PFSK-1 (cell line): Measurements from ENCODE around the gene SERPINB1.

ENCODE experiments used
- FOXP2 ChIP-seq: optimal IDR thresholded peaks from 2 replicates; pipeline ENCODE3; 2011; ENCODE audit warnings: borderline replicate concordance, control low read depth, inconsistent platforms; ENCODE audit not compliant: insufficient read depth; ENCODE audit errors: extremely low read length, extremely low read depth
- POLR2AphosphoS5 ChIP-seq: IDR thresholded peaks from 2 replicates; pipeline ENCODE4 v1.6.1; 2012; ENCODE audit warnings: low read depth, mild to moderate bottlenecking, control low read depth, low read length, moderate library complexity
- SIN3A ChIP-seq: IDR thresholded peaks from 2 replicates; pipeline ENCODE4 v1.6.1; 2012; ENCODE audit warnings: mild to moderate bottlenecking, low read length, moderate library complexity, borderline replicate concordance; ENCODE audit not compliant: insufficient read depth
- TAF1 ChIP-seq: IDR thresholded peaks from 2 replicates; pipeline ENCODE4 v1.6.1; 2012; ENCODE audit warnings: low read length, control low read depth, borderline replicate concordance; ENCODE audit not compliant: insufficient read depth
- TF ChIP-seq, protein P1 (sequence below), 2 experiments: IDR thresholded peaks; 2 replicates each; pipeline versions ENCODE4 v1.6.1 to v1.8.0; 2011 to 2012; ENCODE audit warnings: low read depth in 2 of 2, low read length in 2 of 2, control low read depth in 1 of 2, inconsistent platforms in 1 of 2, mild to moderate bottlenecking in 1 of 2, moderate library complexity in 1 of 2; ENCODE audit not compliant: insufficient read depth in 1 of 2

Gene SERPINB1

DNA sequence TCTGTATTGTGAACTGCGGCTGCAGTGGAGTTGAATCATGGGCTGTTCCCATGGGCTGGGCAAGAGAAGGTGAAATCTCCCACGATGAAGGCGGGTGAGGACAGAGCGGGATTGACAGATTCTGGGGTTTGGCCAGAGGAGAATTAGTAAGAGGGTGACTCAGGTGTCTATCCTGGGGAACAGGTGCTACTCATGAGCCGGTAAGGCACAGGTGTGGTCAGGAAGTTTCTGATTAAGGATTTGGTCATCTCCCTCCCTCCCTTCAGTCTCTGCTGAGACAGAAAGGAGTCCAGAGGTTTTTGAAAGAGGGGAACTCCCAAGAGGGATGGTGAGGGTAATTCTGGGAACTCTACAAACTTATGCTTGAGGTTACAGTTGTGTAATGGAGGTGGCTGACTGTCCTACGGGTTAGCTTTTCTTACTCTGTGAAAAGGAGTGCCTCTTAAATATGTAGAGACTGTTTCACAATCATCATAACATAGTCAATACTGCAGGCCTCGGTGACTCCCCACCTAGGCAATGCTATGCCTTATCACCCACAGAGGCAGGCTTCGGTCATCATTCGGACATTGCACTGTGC is 31.5 kb downstream of the SERPINB1 start:
- TF ChIP-seq SIN3A (no peak), TAF1 (no peak), POLR2AphosphoS5 (no peak), FOXP2 (no peak)
- TF ChIP-seq, protein P1, sequence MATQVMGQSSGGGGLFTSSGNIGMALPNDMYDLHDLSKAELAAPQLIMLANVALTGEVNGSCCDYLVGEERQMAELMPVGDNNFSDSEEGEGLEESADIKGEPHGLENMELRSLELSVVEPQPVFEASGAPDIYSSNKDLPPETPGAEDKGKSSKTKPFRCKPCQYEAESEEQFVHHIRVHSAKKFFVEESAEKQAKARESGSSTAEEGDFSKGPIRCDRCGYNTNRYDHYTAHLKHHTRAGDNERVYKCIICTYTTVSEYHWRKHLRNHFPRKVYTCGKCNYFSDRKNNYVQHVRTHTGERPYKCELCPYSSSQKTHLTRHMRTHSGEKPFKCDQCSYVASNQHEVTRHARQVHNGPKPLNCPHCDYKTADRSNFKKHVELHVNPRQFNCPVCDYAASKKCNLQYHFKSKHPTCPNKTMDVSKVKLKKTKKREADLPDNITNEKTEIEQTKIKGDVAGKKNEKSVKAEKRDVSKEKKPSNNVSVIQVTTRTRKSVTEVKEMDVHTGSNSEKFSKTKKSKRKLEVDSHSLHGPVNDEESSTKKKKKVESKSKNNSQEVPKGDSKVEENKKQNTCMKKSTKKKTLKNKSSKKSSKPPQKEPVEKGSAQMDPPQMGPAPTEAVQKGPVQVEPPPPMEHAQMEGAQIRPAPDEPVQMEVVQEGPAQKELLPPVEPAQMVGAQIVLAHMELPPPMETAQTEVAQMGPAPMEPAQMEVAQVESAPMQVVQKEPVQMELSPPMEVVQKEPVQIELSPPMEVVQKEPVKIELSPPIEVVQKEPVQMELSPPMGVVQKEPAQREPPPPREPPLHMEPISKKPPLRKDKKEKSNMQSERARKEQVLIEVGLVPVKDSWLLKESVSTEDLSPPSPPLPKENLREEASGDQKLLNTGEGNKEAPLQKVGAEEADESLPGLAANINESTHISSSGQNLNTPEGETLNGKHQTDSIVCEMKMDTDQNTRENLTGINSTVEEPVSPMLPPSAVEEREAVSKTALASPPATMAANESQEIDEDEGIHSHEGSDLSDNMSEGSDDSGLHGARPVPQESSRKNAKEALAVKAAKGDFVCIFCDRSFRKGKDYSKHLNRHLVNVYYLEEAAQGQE (IDR thresholded peaks at IDR 0.05; ENCODE audit: insufficient read depth in 1 of 2, low read depth in 2 of 2, low read length in 2 of 2) = no peak

DNA sequence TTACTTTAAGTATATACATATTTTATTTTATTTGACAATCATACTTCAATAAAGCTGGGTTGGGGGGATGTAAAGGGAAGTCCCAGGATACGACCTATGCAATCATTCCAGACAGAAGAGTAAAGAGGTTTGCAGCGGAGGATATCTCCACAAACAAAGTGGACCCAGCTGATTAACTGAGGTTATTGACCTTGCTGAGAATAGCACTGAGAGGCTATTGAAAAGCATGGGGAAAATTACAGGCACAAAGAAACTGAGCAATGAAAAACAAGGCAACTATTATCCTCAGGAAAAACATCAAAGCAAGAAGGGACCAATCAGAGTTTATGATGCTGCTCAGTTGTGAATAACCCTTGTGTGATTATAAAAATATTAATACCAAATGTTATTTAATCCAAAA is 32.6 kb downstream of the SERPINB1 start:
- TF ChIP-seq SIN3A = no peak
- TF ChIP-seq, protein P1 (IDR thresholded peaks at IDR 0.05; ENCODE audit: insufficient read depth in 1 of 2, low read depth in 2 of 2, low read length in 2 of 2) = no peak
- TF ChIP-seq POLR2AphosphoS5 = no peak
- TF ChIP-seq TAF1 = no peak

DNA sequence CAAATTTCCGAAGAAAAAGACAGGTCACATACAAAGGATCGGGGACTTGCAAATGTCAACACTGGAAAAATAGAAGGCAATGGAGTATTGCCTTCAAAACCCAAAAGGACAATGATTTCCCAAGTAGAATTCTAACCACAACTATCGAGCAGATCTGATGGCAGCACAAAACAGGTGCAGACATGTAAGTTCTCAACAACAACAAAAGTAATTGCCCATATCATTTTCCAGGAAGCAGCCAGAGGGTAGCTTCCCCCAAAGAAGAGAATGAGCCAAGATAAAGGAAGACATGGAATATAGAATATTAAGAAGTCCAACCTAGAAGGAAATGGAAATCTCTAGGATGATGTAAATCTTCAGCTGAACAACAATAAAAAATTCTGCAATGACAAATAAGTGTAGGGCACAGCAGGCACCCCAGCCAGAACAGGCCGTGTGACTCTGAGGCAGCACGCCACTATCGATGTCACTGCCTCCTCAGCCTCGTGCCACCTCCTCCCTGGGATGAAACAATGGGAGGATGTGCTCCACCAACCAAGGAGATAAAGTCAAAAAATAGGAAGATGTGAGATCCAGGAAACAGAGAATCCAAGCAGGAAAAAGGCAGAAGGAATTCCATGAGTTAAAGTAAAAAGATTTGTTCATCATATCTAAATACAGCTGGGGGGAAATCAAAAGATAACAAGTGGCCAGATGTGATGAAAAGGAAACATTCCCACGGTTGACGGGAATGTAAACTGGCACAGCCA is 34.1 kb downstream of the SERPINB1 start:
- TF ChIP-seq SIN3A = no peak
- TF ChIP-seq, protein P1 (IDR thresholded peaks at IDR 0.05; ENCODE audit: insufficient read depth in 1 of 2, low read depth in 2 of 2, low read length in 2 of 2) = no peak
- TF ChIP-seq FOXP2 = no peak
- no peak for TF ChIP-seq POLR2AphosphoS5
- no peak for TF ChIP-seq TAF1

DNA sequence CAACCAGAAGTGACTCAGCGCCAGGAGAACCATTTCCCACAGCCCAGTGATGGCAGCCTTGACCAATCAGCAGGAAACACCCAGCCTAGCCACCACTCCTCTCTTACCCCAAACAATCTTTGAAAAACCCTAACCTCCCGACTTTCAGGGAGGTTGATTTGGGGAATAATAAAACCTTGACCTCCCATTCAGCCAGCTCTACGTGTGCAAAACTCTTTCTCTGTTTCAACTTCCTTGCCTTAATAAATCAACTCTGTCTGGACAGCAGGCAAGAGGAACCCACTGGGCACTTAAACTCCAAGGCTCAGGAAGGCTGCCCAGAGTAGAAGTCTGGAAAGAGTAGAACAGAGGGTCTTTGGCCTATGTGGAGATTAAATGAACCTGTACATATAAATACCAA is 35.0 kb downstream of the SERPINB1 start:
- TF ChIP-seq FOXP2 = no peak
- TF ChIP-seq, protein P1 (IDR thresholded peaks at IDR 0.05; ENCODE audit: insufficient read depth in 1 of 2, low read depth in 2 of 2, low read length in 2 of 2) = no peak
- no peak for TF ChIP-seq TAF1
- no peak for TF ChIP-seq POLR2AphosphoS5
- TF ChIP-seq SIN3A = no peak
